Left renal pelvis (tissue), 4 donors: ENCODE measurements around the gene SELENOS. TPM values are rescaled to one million over a fixed set of nuclear protein-coding genes. Genes with fewer than 3 reads are reported as not detected.

ENCODE experiments used
- DNase-seq, 4 donors: peaks; one replicate each; pipeline ENCODE4 v3.0.0-alpha.2; 2013; ENCODE audit warnings: low read depth in 4 of 4, low spot score in 3 of 4
- polyA plus RNA-seq, 4 donors: library from polyadenylated mRNA; unstranded; fragments of 120-200 nt; gene quantifications; one replicate each; pipeline ENCODE4 v1.2.1, GENCODE V29; 2013; ENCODE audit not compliant: insufficient read length in 4 of 4

SELENOS gene
- polyA plus RNA-seq, 4 donors, result 52.9 to 70.9 (median 63.3) TPM

- peak; percentile 78 to 87 (median 84) for DNase-seq
Measured at GRCh38 chr15:101251830-101252820, 25.2 kb downstream of the SELENOS start, which contains the start of gene CHSY1. Gene CHSY1, minus strand, starts transcription at chr15:101252048. Its CDS starts 592 bp downstream, at chr15:101251456.

- no peak for DNase-seq
Measured at GRCh38 chr15:101250873-101251829, 26.1 kb downstream of the SELENOS start.

GRCh38 chr15:101250341-101250831 lies 26.9 kb downstream of the SELENOS start:
- no peak for DNase-seq

- DNase-seq, result no peak
Measured at GRCh38 chr15:101248274-101248673, 29.0 kb downstream of the SELENOS start.

- no peak for DNase-seq
Measured at GRCh38 chr15:101246824-101247745, 30.2 kb downstream of the SELENOS start.

GRCh38 chr15:101246391-101246790 lies 30.9 kb downstream of the SELENOS start:
- DNase-seq, result no peak

GRCh38 chr15:101244889-101245668 lies 32.2 kb downstream of the SELENOS start:
- DNase-seq, result no peak

GRCh38 chr15:101244036-101244781 lies 33.1 kb downstream of the SELENOS start:
- DNase-seq, result no peak

- DNase-seq, result no peak
Measured at GRCh38 chr15:101243420-101243819, 33.9 kb downstream of the SELENOS start.

GRCh38 chr15:101242999-101243336 lies 34.3 kb downstream of the SELENOS start:
- no peak for DNase-seq

- DNase-seq, result no peak
Measured at GRCh38 chr15:101242160-101242998, 34.9 kb downstream of the SELENOS start.

GRCh38 chr15:101240358-101240757 lies 36.9 kb downstream of the SELENOS start:
- no peak for DNase-seq

- DNase-seq, result no peak
Measured at GRCh38 chr15:101239724-101240136, 37.6 kb downstream of the SELENOS start.

- no peak for DNase-seq
Measured at GRCh38 chr15:101237251-101237650, 40.0 kb downstream of the SELENOS start.

- DNase-seq, result no peak
Measured at GRCh38 chr15:101233651-101234280, 43.5 kb downstream of the SELENOS start.

- DNase-seq, result no peak
Measured at GRCh38 chr15:101232677-101233076, 44.6 kb downstream of the SELENOS start.

GRCh38 chr15:101228313-101228712 lies 49.0 kb downstream of the SELENOS start:
- DNase-seq, result no peak
